ENCODE results near the gene PASK. TPM values are rescaled to one million over a fixed set of nuclear protein-coding genes. Genes with fewer than 3 reads are reported as not detected.

Gene PASK
- total and polyA plus RNA-seq, 10 donors, result 8.0 to 35.6 (median 17.6) TPM

- no peak for DNase-seq
- intact Hi-C loops (cut with DNase I; ENCODE audit: low total_unique reads), result no loop called here
- no peak for TF ChIP-seq POLR2AphosphoS5 (IDR thresholded peaks at IDR 0.05)
- TF ChIP-seq CTCF (IDR thresholded peaks at IDR 0.05 in 8 of 11, conservative IDR thresholded peaks at IDR 0.05 in 3 of 11), result no peak
- TF ChIP-seq POLR2A (IDR thresholded peaks at IDR 0.05), result no peak
- peaks cover 0 to 86% (median 63%) of the 10 kb centered on the region in 6 donors for H3K36me3 ChIP-seq
- 84 to 93% (median 91%) methylated on average over 29 of the region's 29 CpGs for WGBS, 5 donors
- no peak overlapping the region for H3K4me3 ChIP-seq
- H3K27ac ChIP-seq, result peak overlapping the region in 1 of 8 donors; percentile 37
- peaks cover 0 to 27% (median 1%) of the 10 kb centered on the region in 6 donors for H3K4me1 ChIP-seq
- H3K9me3 ChIP-seq, result no peaks in the 10 kb centered on the region
- no peaks in the 10 kb centered on the region for H3K27me3 ChIP-seq (replicated peaks in 1 of 7)
These were observed 61.6 kb downstream of the PASK start for GRCh38 chr2:241087420-241088268.

- Histone ChIP-seq H3K4me1 (peaks cover 0 to 35% (median 9%) of the 10 kb centered on the region in 6 donors), H3K27me3 (replicated peaks in 1 of 7) (no peaks in the 10 kb centered on the region), H3K36me3 (peaks cover 0 to 60% (median 39%) of the 10 kb centered on the region in 6 donors), H3K4me3 (no peak overlapping the region), H3K9me3 (no peaks in the 10 kb centered on the region), H3K27ac (no peak overlapping the region)
- WGBS, 5 donors, result 94 to 96% (median 96%) methylated on average over 4 of the region's 4 CpGs
- DNase-seq, result no peak
- intact Hi-C loops (cut with DNase I; ENCODE audit: low total_unique reads), result no loop called here
- TF ChIP-seq CTCF (IDR thresholded peaks at IDR 0.05 in 8 of 11, conservative IDR thresholded peaks at IDR 0.05 in 3 of 11) (no peak), POLR2A (IDR thresholded peaks at IDR 0.05) (no peak), POLR2AphosphoS5 (IDR thresholded peaks at IDR 0.05) (no peak)
These were observed 64.3 kb downstream of the PASK start for GRCh38 chr2:241084856-241085444.

GRCh38 chr2:241083091-241083415 is 66.2 kb downstream of the PASK start:
- Histone ChIP-seq H3K27ac (no peak overlapping the region), H3K4me3 (no peak overlapping the region), H3K36me3 (peaks cover 0 to 41% (median 23%) of the 10 kb centered on the region in 6 donors), H3K4me1 (peaks cover 0 to 27% (median 11%) of the 10 kb centered on the region in 6 donors), H3K27me3 (replicated peaks in 1 of 7) (no peaks in the 10 kb centered on the region), H3K9me3 (no peaks in the 10 kb centered on the region)
- TF ChIP-seq CTCF (IDR thresholded peaks at IDR 0.05 in 8 of 11, conservative IDR thresholded peaks at IDR 0.05 in 3 of 11), result no peak
- peak in 1 of 3 donors; percentile 17 for TF ChIP-seq POLR2AphosphoS5 (IDR thresholded peaks at IDR 0.05)
- TF ChIP-seq POLR2A (IDR thresholded peaks at IDR 0.05), result no peak
- intact Hi-C loops (cut with DNase I; ENCODE audit: low total_unique reads), result no loop called here
- WGBS, 5 donors, result 86 to 93% (median 89%) methylated on average over 5 of the region's 5 CpGs
- DNase-seq, result no peak

All from spleen (tissue), 11 donors.